Naive thymus-derived CD4-positive, alpha-beta T cell (primary cell): ENCODE results near the gene HLCS. TPM values are rescaled to one million over a fixed set of nuclear protein-coding genes. Genes with fewer than 3 reads are reported as not detected.
A peak's percentile ranks its signal among the peaks of the same experiment; 100 is the strongest.

ENCODE experiments used
- ATAC-seq: fragments of 150-1000 bp; cut with Tn5 transposase; 2 replicates; pipeline ENCODE4 v1.10.0; 2021; ENCODE audit warnings: mild to moderate bottlenecking, moderate library complexity
- CTCF ChIA-PET: fragments of 350-600 bp; sonication (Branson Sonifier 250); formaldehyde crosslinking; loops from one replicate; lab custom pipeline; 2021; ENCODE audit warnings: antibody characterized with exemption; lab: Charles Lee
- POLR2A ChIA-PET: fragments of 350-600 bp; sonication (Branson Sonifier 250); formaldehyde crosslinking; loops from one replicate; lab custom pipeline; 2021; ENCODE audit warnings: antibody characterized with exemption, inconsistent platforms; lab: Charles Lee
- DNase-seq, 9 donors: peaks; one replicate each; pipeline versions ENCODE4 v3.0.0 to v3.0.0-alpha.2; 2020 to 2022; ENCODE audit warnings: mixed read lengths in 1 of 9
- H3K27ac ChIP-seq: one replicate; pipeline ENCODE4 v1.7.0; 2013; ENCODE audit warnings: mild to moderate bottlenecking, low read depth, low read length, moderate library complexity
- H3K27me3 ChIP-seq, 2 donors: one replicate each; pipeline ENCODE4 v1.7.0; 2013; ENCODE audit warnings: low read length in 2 of 2, mild to moderate bottlenecking in 2 of 2, moderate library complexity in 2 of 2; ENCODE audit not compliant: control insufficient read depth in 2 of 2, insufficient read depth in 2 of 2
- H3K36me3 ChIP-seq, 3 experiments: 1 replicate in 2 of 3; 2 replicates in 1 of 3; pipeline ENCODE4 v1.7.0; 2013; ENCODE audit warnings: low read length in 3 of 3, mild to moderate bottlenecking in 3 of 3, moderate library complexity in 1 of 3; ENCODE audit not compliant: insufficient read depth in 3 of 3, control insufficient read depth in 2 of 3
- H3K4me1 ChIP-seq, 2 donors: one replicate each; pipeline ENCODE4 v1.7.0; 2013; ENCODE audit warnings: low read length in 2 of 2, mild to moderate bottlenecking in 2 of 2, moderate library complexity in 1 of 2; ENCODE audit not compliant: control insufficient read depth in 2 of 2, insufficient read depth in 2 of 2
- H3K4me3 ChIP-seq: 2 replicates; pipeline ENCODE4 v1.7.0; 2013; ENCODE audit warnings: mild to moderate bottlenecking, low read length
- H3K9me3 ChIP-seq, 3 experiments: 1 replicate in 2 of 3; 2 replicates in 1 of 3; pipeline ENCODE4 v1.7.0; 2013; ENCODE audit warnings: low read length in 3 of 3; ENCODE audit not compliant: control insufficient read depth in 2 of 3
- H3K27ac Mint-ChIP-seq, 9 donors: one replicate each; pipeline ENCODE4 v1.8.0; 2020 to 2022; ENCODE audit warnings: mixed read lengths in 9 of 9, mild to moderate bottlenecking in 8 of 9, moderate library complexity in 5 of 9, inconsistent platforms in 2 of 9
- H3K27me3 Mint-ChIP-seq, 5 donors: one replicate each; pipeline ENCODE4 v1.8.0; 2021 to 2022; ENCODE audit warnings: mixed read lengths in 5 of 5, mild to moderate bottlenecking in 1 of 5
- H3K36me3 Mint-ChIP-seq, 5 donors: one replicate each; pipeline ENCODE4 v1.8.0; 2020 to 2022; ENCODE audit warnings: mixed read lengths in 5 of 5, mild to moderate bottlenecking in 3 of 5, inconsistent platforms in 1 of 5
- H3K4me1 Mint-ChIP-seq, 7 donors: one replicate each; pipeline ENCODE4 v1.8.0; 2020 to 2022; ENCODE audit warnings: mixed read lengths in 7 of 7, mild to moderate bottlenecking in 3 of 7, inconsistent platforms in 1 of 7
- H3K4me3 Mint-ChIP-seq, 10 donors: one replicate each; pipeline ENCODE4 v1.8.0; 2020 to 2022; ENCODE audit warnings: mild to moderate bottlenecking in 10 of 10, mixed read lengths in 10 of 10, moderate library complexity in 6 of 10, inconsistent platforms in 2 of 10
- H3K9me3 Mint-ChIP-seq, 11 donors: one replicate each; pipeline ENCODE4 v1.8.0; 2020 to 2022; ENCODE audit warnings: mixed read lengths in 11 of 11, mild to moderate bottlenecking in 4 of 11, inconsistent platforms in 1 of 11, moderate library complexity in 1 of 11
- intact Hi-C, 2 donors: fragments of 100-400 bp; cut with micrococcal nuclease; formaldehyde crosslinking; loops; one replicate each; pipeline ENCODE4 v1.15.1; 2023
- polyA plus RNA-seq, 2 donors: library from polyadenylated mRNA; unstranded; fragments of 300-500 nt; fragmentation: Illumina TruSeq; gene quantifications; one replicate each; pipeline ENCODE4 v1.2.3, GENCODE V29; 2021
- total RNA-seq, 6 experiments: library from RNA in 5 of 6; stranded (reverse) in 5 of 6; gene quantifications; 1 replicate in 5 of 6; 2 replicates in 1 of 6; pipeline ENCODE4 v1.2.3 and lab custom pipeline; 2021 to 2026

HLCS gene
- total and polyA plus RNA-seq, 7 experiments from 2014 or later: 7.0 to 19.3 (median 9.0) TPM

DNA sequence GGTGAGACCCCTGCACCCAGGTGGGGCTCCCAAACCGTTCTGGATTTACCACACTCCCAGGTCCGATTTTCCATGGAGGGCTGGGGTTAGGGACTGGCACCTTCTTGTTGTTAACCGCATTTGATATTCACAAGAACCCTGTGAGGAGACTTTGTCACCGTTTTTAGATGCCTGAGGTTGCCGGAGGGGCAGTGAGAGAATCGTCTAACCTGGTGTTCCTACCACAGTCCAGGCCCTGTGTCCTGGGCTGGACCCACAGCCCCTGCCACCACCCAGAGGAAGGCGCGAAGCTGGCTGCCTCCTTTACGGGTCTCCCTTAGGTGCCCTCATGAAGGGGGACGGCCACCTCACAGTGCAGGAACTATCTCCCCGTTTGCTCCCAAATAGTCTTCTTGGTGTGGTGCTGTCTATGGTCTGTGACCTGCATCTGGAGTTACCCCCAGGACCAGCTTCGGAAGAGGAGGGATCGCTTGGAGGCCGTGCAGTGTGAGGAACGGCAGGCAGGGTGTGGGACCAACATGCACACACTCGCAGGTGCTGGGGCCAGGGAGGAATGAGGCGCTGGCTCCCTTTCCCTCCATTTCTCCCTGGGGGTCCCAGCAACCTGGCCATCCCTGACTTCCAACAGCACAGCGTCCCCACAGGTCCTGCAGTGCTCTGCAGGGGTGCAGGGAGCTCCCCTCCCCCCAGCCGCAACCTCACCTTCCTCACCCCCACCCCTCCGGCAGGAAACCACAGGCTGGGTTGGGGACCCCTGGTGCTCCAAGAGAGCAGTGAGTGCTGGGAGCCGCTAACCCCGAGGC is 260.6 kb downstream of the HLCS start:
- Mint-ChIP-seq H3K36me3 (peaks cover 0 to 1% (median 0%) of the 10 kb centered on the region in 5 donors), H3K27me3 (peaks cover 65 to 84% (median 77%) of the 10 kb centered on the region in 5 donors), H3K4me1 (peaks cover 10 to 65% (median 56%) of the 10 kb centered on the region in 7 donors), H3K4me3 (peak overlapping the region in 9 of 10 donors; percentile 51 to 84 (median 72)), H3K9me3 (peaks cover 0 to 3% (median 0%) of the 10 kb centered on the region in 11 donors), H3K27ac (peak overlapping the region in 1 of 9 donors; percentile 48)
- ATAC-seq: peak; percentile 41
- CTCF ChIA-PET: no interaction called here
- Histone ChIP-seq H3K4me1 (peaks cover 0 to 31% of the 10 kb centered on the region in 2 donors), H3K36me3 (no peaks in the 10 kb centered on the region), H3K9me3 (no peaks in the 10 kb centered on the region), H3K4me3 (no peak overlapping the region), H3K27ac (no peak overlapping the region), H3K27me3 (peaks cover 0 to 40% of the 10 kb centered on the region in 2 donors)
- POLR2A ChIA-PET: interaction anchor here (0.7 kb wide), 1 partner anchor 10 kb away, joined by 3 read pairs; no protein-coding TSS in a partner anchor
- DNase-seq: peak in 1 of 9 donors; percentile 28
- intact Hi-C loops: loop anchor here in 1 of 2 donors (2.0 kb wide), 1 partner anchor 121 kb away; no protein-coding TSS in a partner anchor

DNA sequence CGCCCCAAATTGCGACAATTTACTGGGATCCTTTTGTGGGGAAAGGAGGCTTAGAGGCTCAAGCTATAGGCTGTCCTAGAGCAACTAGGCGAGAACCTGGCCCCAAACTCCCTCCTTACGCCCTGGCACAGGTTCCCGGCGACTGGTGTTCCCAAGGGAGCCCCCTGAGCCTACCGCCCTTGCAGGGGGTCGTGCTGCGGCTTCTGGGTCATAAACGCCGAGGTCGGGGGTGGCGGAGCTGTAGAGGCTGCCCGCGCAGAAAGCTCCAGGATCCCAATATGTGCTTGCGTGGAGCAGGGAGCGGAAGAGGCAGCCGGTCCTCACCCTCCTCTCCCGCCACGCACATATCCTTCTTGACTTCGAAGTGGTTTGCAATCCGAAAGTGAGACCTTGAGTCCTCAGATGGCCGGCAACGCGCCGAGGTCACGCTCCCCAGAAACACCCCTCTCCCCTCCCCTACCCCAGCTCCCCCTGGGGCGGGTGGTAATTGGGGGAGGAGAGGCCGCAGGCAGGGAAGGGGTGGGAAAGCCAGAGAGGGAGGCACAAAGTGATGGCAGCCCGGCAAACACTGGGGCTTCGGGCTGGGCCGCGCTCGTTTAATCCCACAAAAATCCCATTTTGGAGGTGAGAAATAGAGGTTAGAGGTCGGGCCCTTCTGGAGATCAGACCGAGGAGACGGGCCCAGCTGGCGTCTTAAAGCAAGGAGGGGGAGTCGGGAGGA is 261.4 kb downstream of the HLCS start:
- Histone ChIP-seq H3K36me3 (no peaks in the 10 kb centered on the region), H3K4me3 (no peak overlapping the region), H3K9me3 (no peaks in the 10 kb centered on the region), H3K27ac (no peak overlapping the region), H3K27me3 (peaks cover 0 to 38% of the 10 kb centered on the region in 2 donors), H3K4me1 (peaks cover 0 to 31% of the 10 kb centered on the region in 2 donors)
- peaks cover 67 to 85% (median 80%) of the 10 kb centered on the region in 5 donors for H3K27me3 Mint-ChIP-seq
- no peak overlapping the region for H3K27ac Mint-ChIP-seq
- intact Hi-C loops: no loop called here
- H3K4me3 Mint-ChIP-seq: peak overlapping the region in 7 of 10 donors; percentile 29 to 84 (median 73)
- peaks cover 0 to 3% (median 0%) of the 10 kb centered on the region in 11 donors for H3K9me3 Mint-ChIP-seq
- H3K36me3 Mint-ChIP-seq: peaks cover 0 to 5% (median 0%) of the 10 kb centered on the region in 5 donors
- ChIA-PET POLR2A (interaction anchor here (0.7 kb wide), 1 partner anchor 9 kb away, joined by 3 read pairs; no protein-coding TSS in a partner anchor), CTCF (no interaction called here)
- H3K4me1 Mint-ChIP-seq: peaks cover 16 to 68% (median 60%) of the 10 kb centered on the region in 7 donors
- no peak for DNase-seq
- ATAC-seq: no peak

GRCh38 chr21:36704281-36704957 is 262.1 kb downstream of the HLCS start:
- ChIA-PET POLR2A (no interaction called here), CTCF (no interaction called here)
- Mint-ChIP-seq H3K9me3 (peaks cover 0 to 3% (median 0%) of the 10 kb centered on the region in 11 donors), H3K27me3 (peaks cover 63 to 79% (median 77%) of the 10 kb centered on the region in 5 donors), H3K4me1 (peaks cover 18 to 65% (median 57%) of the 10 kb centered on the region in 7 donors), H3K27ac (peak overlapping the region in 1 of 9 donors; percentile 66), H3K36me3 (peaks cover 0 to 5% (median 0%) of the 10 kb centered on the region in 5 donors), H3K4me3 (peak overlapping the region in 6 of 10 donors; percentile 0 to 82 (median 45))
- Histone ChIP-seq H3K27ac (no peak overlapping the region), H3K27me3 (peaks cover 0 to 43% of the 10 kb centered on the region in 2 donors), H3K4me1 (peaks cover 0 to 31% of the 10 kb centered on the region in 2 donors), H3K4me3 (no peak overlapping the region), H3K36me3 (no peaks in the 10 kb centered on the region), H3K9me3 (no peaks in the 10 kb centered on the region)
- DNase-seq: no peak
- intact Hi-C loops: no loop called here
- ATAC-seq: no peak

- Mint-ChIP-seq H3K9me3 (peaks cover 0 to 3% (median 0%) of the 10 kb centered on the region in 11 donors), H3K27me3 (peaks cover 61 to 78% (median 75%) of the 10 kb centered on the region in 5 donors), H3K36me3 (peaks cover 0 to 5% (median 0%) of the 10 kb centered on the region in 5 donors), H3K27ac (peak overlapping the region in 1 of 9 donors; percentile 66), H3K4me1 (peaks cover 18 to 63% (median 55%) of the 10 kb centered on the region in 7 donors), H3K4me3 (peak overlapping the region in 6 of 10 donors; percentile 0 to 82 (median 45))
- H3K27me3 ChIP-seq: peaks cover 0 to 43% of the 10 kb centered on the region in 2 donors
- H3K4me1 ChIP-seq: peaks cover 0 to 30% of the 10 kb centered on the region in 2 donors
- no peaks in the 10 kb centered on the region for H3K9me3 ChIP-seq
- no peak for DNase-seq
- H3K27ac ChIP-seq: no peak overlapping the region
- intact Hi-C loops: no loop called here
- CTCF ChIA-PET: no interaction called here
- POLR2A ChIA-PET: no interaction called here
- H3K36me3 ChIP-seq: no peaks in the 10 kb centered on the region
- ATAC-seq: no peak
- H3K4me3 ChIP-seq: no peak overlapping the region
These were observed 262.7 kb downstream of the HLCS start for GRCh38 chr21:36703626-36704280.

GRCh38 chr21:36703123-36703522 is 263.3 kb downstream of the HLCS start:
- H3K4me1 ChIP-seq: peaks cover 0 to 24% of the 10 kb centered on the region in 2 donors
- intact Hi-C loops: no loop called here

More at GRCh38 chr21:36703123-36703522, 263.3 kb downstream of the HLCS start:
- peak overlapping the region in 1 of 10 donors; percentile 16 for H3K4me3 Mint-ChIP-seq
- peaks cover 55 to 74% (median 69%) of the 10 kb centered on the region in 5 donors for H3K27me3 Mint-ChIP-seq
- no peaks in the 10 kb centered on the region for H3K36me3 ChIP-seq
- no peaks in the 10 kb centered on the region for H3K9me3 ChIP-seq
- H3K4me1 Mint-ChIP-seq: peaks cover 18 to 57% (median 49%) of the 10 kb centered on the region in 7 donors
- POLR2A ChIA-PET: no interaction called here
- peaks cover 0 to 3% (median 0%) of the 10 kb centered on the region in 11 donors for H3K9me3 Mint-ChIP-seq
- peaks cover 0 to 5% (median 0%) of the 10 kb centered on the region in 5 donors for H3K36me3 Mint-ChIP-seq
- peaks cover 0 to 39% of the 10 kb centered on the region in 2 donors for H3K27me3 ChIP-seq
- peak overlapping the region in 1 of 9 donors; percentile 38 for H3K27ac Mint-ChIP-seq
- CTCF ChIA-PET: no interaction called here
- no peak overlapping the region for H3K27ac ChIP-seq
- ATAC-seq (no peak), DNase-seq (no peak)
- H3K4me3 ChIP-seq: no peak overlapping the region
